Measurements from ENCODE around the gene ZNF836. TPM values are rescaled to one million over a fixed set of nuclear protein-coding genes. Genes with fewer than 3 reads are reported as not detected.

Gene ZNF836
- total and polyA plus RNA-seq, 2 experiments from 2014 or later = 2.9 to 9.4 TPM

DNA sequence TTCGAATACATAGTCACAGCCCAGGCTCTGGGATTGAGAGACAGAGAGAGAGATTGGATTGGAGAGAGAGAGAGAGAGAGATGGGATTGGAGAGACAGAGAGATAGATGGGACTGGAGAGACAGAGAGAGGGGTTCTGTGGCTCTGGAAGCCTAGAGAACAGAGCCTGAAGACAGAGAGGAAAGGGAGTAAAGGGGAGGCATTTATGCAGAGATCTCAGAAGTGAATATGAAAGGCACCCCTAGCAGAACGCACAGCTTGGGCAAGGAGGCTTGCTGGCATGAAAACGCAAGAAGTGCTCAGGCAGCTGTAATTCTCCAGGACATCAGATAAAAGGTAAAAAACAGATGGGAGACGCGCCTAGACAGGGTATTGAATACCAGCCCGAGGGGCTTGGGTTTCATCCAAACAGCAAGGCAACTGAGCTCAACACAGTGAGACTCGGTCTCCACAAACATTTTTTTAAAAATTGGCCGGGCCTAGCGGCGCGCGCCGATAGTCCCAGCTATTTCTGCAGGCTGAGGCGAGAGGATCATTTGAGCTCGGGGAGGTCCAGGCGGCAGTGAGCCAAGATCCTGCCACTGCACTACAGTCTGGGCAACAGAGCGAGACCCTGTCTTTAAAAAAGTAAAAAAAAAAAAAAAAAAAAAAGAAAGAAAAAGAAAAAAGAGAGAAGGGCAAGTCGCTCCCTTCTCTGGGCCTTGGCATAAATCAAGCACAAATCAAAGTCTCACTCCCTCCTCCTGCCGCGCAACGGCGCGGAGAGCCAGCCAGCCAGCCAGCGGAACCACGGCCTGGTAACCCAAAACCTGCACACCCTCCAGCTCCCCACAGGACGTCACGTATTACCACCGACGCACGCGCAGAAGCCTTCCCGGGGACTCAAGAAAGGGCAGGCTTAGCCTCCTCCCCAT is 17.7 kb upstream of the ZNF836 start:
- peak overlapping the region; percentile 75 for H3K4me2 ChIP-seq
- no peaks in the 10 kb centered on the region for H3K9me3 ChIP-seq (ENCODE audit: low read depth)
- peaks cover 32% of the 10 kb centered on the region for H4K20me1 ChIP-seq (ENCODE audit: insufficient read depth, poor library complexity, severe bottlenecking)
- peak overlapping the region; percentile 62 for H3K27ac ChIP-seq
- no peaks in the 10 kb centered on the region for H3K36me3 ChIP-seq (replicated peaks; ENCODE audit: insufficient read depth, low read depth)
- peaks cover 19% of the 10 kb centered on the region for H3K4me1 ChIP-seq (ENCODE audit: insufficient read depth)
- peak; percentile 73 for DNase-seq (ENCODE audit: low spot score)
- TF ChIP-seq EZH2 (IDR thresholded peaks at IDR 0.05; ENCODE audit: borderline replicate concordance) = no peak
- TF ChIP-seq, protein P1, sequence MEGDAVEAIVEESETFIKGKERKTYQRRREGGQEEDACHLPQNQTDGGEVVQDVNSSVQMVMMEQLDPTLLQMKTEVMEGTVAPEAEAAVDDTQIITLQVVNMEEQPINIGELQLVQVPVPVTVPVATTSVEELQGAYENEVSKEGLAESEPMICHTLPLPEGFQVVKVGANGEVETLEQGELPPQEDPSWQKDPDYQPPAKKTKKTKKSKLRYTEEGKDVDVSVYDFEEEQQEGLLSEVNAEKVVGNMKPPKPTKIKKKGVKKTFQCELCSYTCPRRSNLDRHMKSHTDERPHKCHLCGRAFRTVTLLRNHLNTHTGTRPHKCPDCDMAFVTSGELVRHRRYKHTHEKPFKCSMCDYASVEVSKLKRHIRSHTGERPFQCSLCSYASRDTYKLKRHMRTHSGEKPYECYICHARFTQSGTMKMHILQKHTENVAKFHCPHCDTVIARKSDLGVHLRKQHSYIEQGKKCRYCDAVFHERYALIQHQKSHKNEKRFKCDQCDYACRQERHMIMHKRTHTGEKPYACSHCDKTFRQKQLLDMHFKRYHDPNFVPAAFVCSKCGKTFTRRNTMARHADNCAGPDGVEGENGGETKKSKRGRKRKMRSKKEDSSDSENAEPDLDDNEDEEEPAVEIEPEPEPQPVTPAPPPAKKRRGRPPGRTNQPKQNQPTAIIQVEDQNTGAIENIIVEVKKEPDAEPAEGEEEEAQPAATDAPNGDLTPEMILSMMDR (IDR thresholded peaks at IDR 0.05; ENCODE audit: poor library complexity) = peak; percentile 2
- peaks cover 46% of the 10 kb centered on the region for H3K79me2 ChIP-seq
- H3K27me3 ChIP-seq = no peaks in the 10 kb centered on the region
- peak overlapping the region; percentile 18 for H3K4me3 ChIP-seq
- WGBS (ENCODE audit: low lambda C conversion rate, missing lambda C conversion rate) = 8% methylated on average over 32 of the region's 32 CpGs
- H2AFZ ChIP-seq = peak overlapping the region; percentile 33
- no peaks in the 10 kb centered on the region for H3K9me2 ChIP-seq (replicated peaks; ENCODE audit: insufficient read depth)

DNA sequence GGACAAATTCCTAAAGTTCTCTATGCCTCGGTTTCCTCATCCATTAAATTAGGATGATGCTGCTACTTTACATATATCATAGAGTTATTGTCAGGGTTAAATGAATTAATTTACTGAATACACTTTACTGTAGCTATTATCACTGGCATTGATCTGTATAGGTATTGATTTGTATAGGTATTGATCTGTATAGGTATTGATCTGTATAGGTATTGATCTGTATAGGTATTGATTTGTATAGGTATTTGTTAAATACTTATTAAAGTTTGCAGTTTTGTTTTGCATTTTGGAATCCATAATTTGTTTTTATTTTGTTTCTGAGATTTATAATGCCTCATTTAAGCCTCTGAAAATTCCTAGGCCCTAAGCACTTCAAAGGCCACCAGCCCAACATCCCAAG is 16.0 kb upstream of the ZNF836 start:
- Histone ChIP-seq H3K4me1 (ENCODE audit: insufficient read depth) (peaks cover 19% of the 10 kb centered on the region), H3K79me2 (peaks cover 29% of the 10 kb centered on the region), H4K20me1 (ENCODE audit: insufficient read depth, poor library complexity, severe bottlenecking) (peaks cover 16% of the 10 kb centered on the region), H3K4me2 (no peak overlapping the region), H3K27ac (peak overlapping the region; percentile 62), H3K27me3 (no peaks in the 10 kb centered on the region), H3K36me3 (replicated peaks; ENCODE audit: insufficient read depth, low read depth) (no peaks in the 10 kb centered on the region), H3K4me3 (no peak overlapping the region), H3K9me2 (replicated peaks; ENCODE audit: insufficient read depth) (no peaks in the 10 kb centered on the region), H3K9me3 (ENCODE audit: low read depth) (no peaks in the 10 kb centered on the region), H2AFZ (no peak overlapping the region)
- TF ChIP-seq, protein P1 (IDR thresholded peaks at IDR 0.05; ENCODE audit: poor library complexity) = no peak
- TF ChIP-seq EZH2 (IDR thresholded peaks at IDR 0.05; ENCODE audit: borderline replicate concordance) (no peak), EZH2phosphoT487 (IDR thresholded peaks at IDR 0.05; ENCODE audit: low read depth, severe bottlenecking, unreplicated experiment) (no peak)
- DNase-seq (ENCODE audit: low spot score) = no peak
- WGBS (ENCODE audit: low lambda C conversion rate, missing lambda C conversion rate) = 97% methylated on average over 1 of the region's 1 CpG

DNA sequence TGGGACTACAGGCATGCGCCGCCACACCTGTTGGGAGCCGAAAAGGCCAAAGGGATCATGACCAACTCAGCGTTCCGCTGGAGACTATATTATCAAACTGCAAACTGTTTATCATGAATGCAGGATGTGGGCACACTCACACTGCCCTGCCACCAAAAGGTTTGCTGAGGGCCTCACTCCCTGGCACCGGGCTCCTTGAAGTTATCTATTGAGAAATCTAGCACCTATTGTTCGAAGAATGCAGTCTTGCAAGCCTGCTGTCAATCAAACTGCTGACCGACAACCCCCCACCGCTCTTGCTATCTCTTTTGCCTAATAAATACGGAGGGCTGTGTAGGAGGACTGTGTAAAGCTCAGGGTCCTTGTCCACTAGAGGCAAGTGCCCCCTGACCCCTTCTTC is 5.2 kb upstream of the ZNF836 start:
- Histone ChIP-seq H2AFZ (no peak overlapping the region), H4K20me1 (ENCODE audit: insufficient read depth, poor library complexity, severe bottlenecking) (no peaks in the 10 kb centered on the region), H3K9me3 (ENCODE audit: low read depth) (no peaks in the 10 kb centered on the region), H3K36me3 (replicated peaks; ENCODE audit: insufficient read depth, low read depth) (no peaks in the 10 kb centered on the region), H3K4me1 (ENCODE audit: insufficient read depth) (no peaks in the 10 kb centered on the region), H3K9me2 (replicated peaks; ENCODE audit: insufficient read depth) (no peaks in the 10 kb centered on the region), H3K79me2 (no peaks in the 10 kb centered on the region), H3K4me2 (no peak overlapping the region), H3K4me3 (no peak overlapping the region), H3K27ac (no peak overlapping the region), H3K27me3 (no peaks in the 10 kb centered on the region)
- no peak for DNase-seq (ENCODE audit: low spot score)
- TF ChIP-seq, protein P1 (IDR thresholded peaks at IDR 0.05; ENCODE audit: poor library complexity) = no peak
- TF ChIP-seq EZH2phosphoT487 (IDR thresholded peaks at IDR 0.05; ENCODE audit: low read depth, severe bottlenecking, unreplicated experiment) (no peak), EZH2 (IDR thresholded peaks at IDR 0.05; ENCODE audit: borderline replicate concordance) (no peak)
- 53% methylated on average over 10 of the region's 10 CpGs for WGBS (ENCODE audit: low lambda C conversion rate, missing lambda C conversion rate)

All from hepatocyte (in vitro differentiated cells).